Keratinocyte (primary cell): ENCODE measurements around the gene XRCC1. TPM values are rescaled to one million over a fixed set of nuclear protein-coding genes. Genes with fewer than 3 reads are reported as not detected.
A peak's percentile ranks its signal among the peaks of the same experiment; 100 is the strongest.

ENCODE experiments used
- DNase-seq: peaks from one replicate; pipeline ENCODE4 v3.0.0-alpha.2; 2011; ENCODE audit warnings: low read depth, missing footprints, low spot score
- FAIRE-seq: peaks from 2 replicates; lab custom pipeline; 2011; peaks lifted over from hg19 to GRCh38; lab: Jason Lieb, UNC
- H2AFZ ChIP-seq: 2 replicates; pipeline ENCODE4 v1.6.0; 2012; ENCODE audit warnings: low read length, control low read depth, inconsistent platforms; ENCODE audit not compliant: control insufficient read depth
- H3K27ac ChIP-seq: 2 replicates; pipeline ENCODE4 v1.5.1; 2011; ENCODE audit warnings: low read length; ENCODE audit not compliant: control insufficient read depth, insufficient read depth
- H3K27me3 ChIP-seq: 3 replicates; pipeline ENCODE4 v1.6.0; 2011; ENCODE audit warnings: low read length; ENCODE audit not compliant: control insufficient read depth, insufficient read depth; ENCODE audit errors: extremely low read depth
- H3K36me3 ChIP-seq, 2 experiments: 2 replicates in 1 of 2; 3 replicates in 1 of 2; pipeline ENCODE4 v1.5.1; 2011; ENCODE audit warnings: low read length in 2 of 2, mild to moderate bottlenecking in 1 of 2; ENCODE audit not compliant: control insufficient read depth in 2 of 2, insufficient read depth in 2 of 2; ENCODE audit errors: extremely low read depth in 1 of 2
- H3K4me1 ChIP-seq: 3 replicates; pipeline ENCODE4 v1.5.1; 2011; ENCODE audit warnings: low read length; ENCODE audit not compliant: control insufficient read depth, insufficient read depth; ENCODE audit errors: extremely low read depth
- H3K4me2 ChIP-seq: 3 replicates; pipeline ENCODE4 v1.6.0; 2011; ENCODE audit warnings: low read depth, low read length; ENCODE audit not compliant: control insufficient read depth, insufficient read depth; ENCODE audit errors: extremely low read depth
- H3K4me3 ChIP-seq, 3 experiments: fragments of 200-600 bp in 1 of 3; sonication (generic) in 1 of 3; 2 replicates in 2 of 3; 3 replicates in 1 of 3; pipeline ENCODE4 v1.5.1; 2011 to 2016; ENCODE audit warnings: low read length in 3 of 3, mild to moderate bottlenecking in 3 of 3, control low read depth in 2 of 3, inconsistent platforms in 1 of 3, low read depth in 1 of 3, mixed read lengths in 1 of 3, mixed run types in 1 of 3, moderate library complexity in 1 of 3; ENCODE audit not compliant: control insufficient read depth in 2 of 3, insufficient read depth in 2 of 3; ENCODE audit errors: extremely low read depth in 1 of 3
- H3K79me2 ChIP-seq: 2 replicates; pipeline ENCODE4 v1.6.0; 2012; ENCODE audit warnings: low read length; ENCODE audit not compliant: control insufficient read depth, insufficient read depth
- H3K9ac ChIP-seq: 3 replicates; pipeline ENCODE4 v1.6.0; 2011; ENCODE audit warnings: low read length; ENCODE audit not compliant: control insufficient read depth, insufficient read depth; ENCODE audit errors: extremely low read depth
- H3K9me1 ChIP-seq: 3 replicates; pipeline ENCODE4 v1.6.0; 2011; ENCODE audit warnings: low read length; ENCODE audit not compliant: control insufficient read depth, insufficient read depth; ENCODE audit errors: extremely low read depth
- H3K9me3 ChIP-seq: 2 replicates; pipeline ENCODE4 v1.5.1; 2012; ENCODE audit warnings: low read depth, low read length; ENCODE audit not compliant: control insufficient read depth
- H4K20me1 ChIP-seq: 3 replicates; pipeline ENCODE4 v1.6.0; 2011; ENCODE audit warnings: low read length; ENCODE audit not compliant: control insufficient read depth, insufficient read depth; ENCODE audit errors: extremely low read depth
- CTCF ChIP-seq, 3 experiments: IDR thresholded peaks in 1 of 3; conservative IDR thresholded peaks in 1 of 3; optimal IDR thresholded peaks in 1 of 3; 2 replicates in 2 of 3; 3 replicates in 1 of 3; pipeline versions ENCODE3 to v1.5.1; 2011; ENCODE audit warnings: low read length in 3 of 3, mild to moderate bottlenecking in 3 of 3, moderate library complexity in 2 of 3, control low read depth in 1 of 3, inconsistent platforms in 1 of 3; ENCODE audit not compliant: insufficient read depth in 2 of 3; ENCODE audit errors: extremely low read depth in 1 of 3
- EZH2 ChIP-seq: IDR thresholded peaks from one replicate; pipeline ENCODE4 v1.6.1; 2012; ENCODE audit warnings: inconsistent platforms, mild to moderate bottlenecking, low read length, moderate library complexity
- dilution Hi-C: fragments of 300-500 bp; cut with MboI; formaldehyde crosslinking; loops from one replicate; pipeline ENCODE4 v1.7.0; 2020; ENCODE audit warnings: low sequenced_read_pairs; ENCODE audit not compliant: extremely low pct_ligation_motif_present
- polyA plus RNA-seq, 5 experiments: library from polyadenylated mRNA; depleted of rRNA in 3 of 5; stranded (reverse) in 3 of 5; stranded (forward) in 1 of 5; unstranded in 1 of 5; fragments of >200 nt; gene quantifications; 1 replicate in 1 of 5; 2 replicates in 3 of 5; 3 replicates in 1 of 5; pipeline versions ENCODE4 v1.2.1 to v1.2.3, GENCODE V29; 2011 to 2012; ENCODE audit warnings: missing spikeins in 2 of 5, low read depth in 1 of 5, low replicate concordance in 1 of 5

The XRCC1 gene
- polyA plus RNA-seq, 1 donor (not counting 4 experiments of a cell fraction or from before 2014, with no cell fraction given): 16.3 TPM

GRCh38 chr19:43609872-43610271 lies 34.5 kb upstream of the XRCC1 start:
- dilution Hi-C loops: no loop called here
- peaks cover 19% of the 10 kb centered on the region for H3K4me1 ChIP-seq

GRCh38 chr19:43607238-43608205 lies 32.2 kb upstream of the XRCC1 start:
- Histone ChIP-seq H3K4me2 (peak overlapping the region; percentile 45), H3K27ac (peak overlapping the region; percentile 77), H3K4me3 (no peak overlapping the region), H3K27me3 (no peaks in the 10 kb centered on the region), H4K20me1 (no peaks in the 10 kb centered on the region), H3K36me3 (peaks cover 3 to 4% of the 10 kb centered on the region in 2 experiments), H2AFZ (peak overlapping the region; percentile 32), H3K9ac (peak overlapping the region; percentile 10), H3K9me3 (no peaks in the 10 kb centered on the region), H3K79me2 (no peaks in the 10 kb centered on the region), H3K9me1 (no peaks in the 10 kb centered on the region), H3K4me1 (peaks cover 19% of the 10 kb centered on the region)
- FAIRE-seq (peak; percentile 17), DNase-seq (no peak)
- TF ChIP-seq CTCF (optimal IDR thresholded peaks at IDR 0.05 in 1 of 3, IDR thresholded peaks at IDR 0.05 in 1 of 3, conservative IDR thresholded peaks at IDR 0.05 in 1 of 3; ENCODE audit: extremely low read depth in 1 of 3, insufficient read depth in 2 of 3, low read length in 3 of 3): no peak
- no peak for TF ChIP-seq EZH2
- dilution Hi-C loops: no loop called here

More at GRCh38 chr19:43609872-43610271, 34.5 kb upstream of the XRCC1 start:
- Histone ChIP-seq H3K9me3 (no peaks in the 10 kb centered on the region), H3K9ac (no peak overlapping the region), H3K4me3 (no peak overlapping the region), H3K27me3 (no peaks in the 10 kb centered on the region), H2AFZ (no peak overlapping the region), H4K20me1 (no peaks in the 10 kb centered on the region), H3K36me3 (peaks cover 3 to 10% of the 10 kb centered on the region in 2 experiments), H3K27ac (no peak overlapping the region), H3K4me2 (no peak overlapping the region), H3K79me2 (no peaks in the 10 kb centered on the region), H3K9me1 (no peaks in the 10 kb centered on the region)
- no peak for TF ChIP-seq CTCF (optimal IDR thresholded peaks at IDR 0.05 in 1 of 3, IDR thresholded peaks at IDR 0.05 in 1 of 3, conservative IDR thresholded peaks at IDR 0.05 in 1 of 3; ENCODE audit: extremely low read depth in 1 of 3, insufficient read depth in 2 of 3, low read length in 3 of 3)
- TF ChIP-seq EZH2: no peak
- FAIRE-seq (no peak), DNase-seq (no peak)
